HG03575 (cell line): ENCODE measurements around the gene HOXA4.

Experiments used
- ATAC-seq: cut with Tn5 transposase; IDR thresholded peaks from one replicate; pipeline ENCODE4 v1.9.1; 2021; ENCODE audit not compliant: unreplicated experiment, insufficient number of reproducible peaks, low FRiP score; ENCODE audit errors: extremely low read depth

HOXA4 gene

GRCh38 chr7:27130540-27131389 is at the start of gene HOXA4:
HOXA4 (minus strand) TSS chr7:27130757; CDS start chr7:27130733, 24 bp downstream.
- no peak for ATAC-seq

- ATAC-seq, result no peak
These were observed 49.2 kb upstream of the HOXA4 start for GRCh38 chr7:27179503-27180430.

DNA sequence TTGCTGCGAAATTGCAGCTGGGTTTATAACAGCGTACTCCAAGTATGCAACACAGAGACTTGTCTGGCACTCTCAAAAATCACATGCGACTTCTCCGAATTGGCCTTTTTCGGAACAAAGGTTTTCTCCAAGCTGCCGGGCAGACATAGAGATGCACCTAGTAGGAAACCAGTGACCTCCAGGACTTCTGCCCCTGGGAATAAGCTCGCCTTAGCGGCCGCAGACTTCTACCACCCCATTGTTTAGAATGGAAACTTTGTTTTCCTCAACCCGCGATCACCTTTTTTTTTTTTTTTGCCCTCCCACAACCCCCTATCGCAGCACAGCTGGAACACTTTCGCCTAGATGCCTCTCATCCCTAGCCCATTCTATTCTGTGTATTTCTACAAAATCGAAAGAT is 48.5 kb upstream of the HOXA4 start:
- ATAC-seq, result no peak

GRCh38 chr7:27178366-27178765 is 47.8 kb upstream of the HOXA4 start:
- ATAC-seq, result no peak

DNA sequence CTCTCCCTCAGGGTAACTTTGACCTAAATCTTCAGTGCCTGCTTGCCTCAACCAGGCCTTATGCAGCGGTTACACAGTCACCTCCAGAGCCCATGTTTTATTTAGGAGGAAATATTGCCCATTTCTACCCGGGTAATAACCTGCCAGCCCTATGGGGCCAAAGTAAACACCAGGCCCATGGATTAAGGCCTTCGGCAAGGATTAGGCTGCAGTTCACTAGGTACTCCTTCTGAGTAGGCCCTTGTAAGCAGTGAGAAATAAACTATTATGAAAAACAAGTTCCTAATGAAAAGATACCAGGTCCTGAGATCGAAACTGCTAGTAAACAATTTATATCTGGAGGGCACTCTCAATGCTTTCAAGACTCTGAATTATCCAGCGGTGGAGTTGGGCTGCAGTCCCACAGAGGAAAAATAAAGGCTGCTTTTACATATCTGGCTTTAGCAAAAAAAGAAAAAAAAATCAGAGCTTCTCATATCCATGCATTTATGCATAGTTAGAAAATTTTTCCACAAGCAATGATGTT is 47.3 kb upstream of the HOXA4 start:
- no peak for ATAC-seq

- no peak for ATAC-seq
These were observed 46.6 kb upstream of the HOXA4 start for GRCh38 chr7:27176962-27177794.

GRCh38 chr7:27176524-27176845 is 45.9 kb upstream of the HOXA4 start:
- ATAC-seq, result no peak

GRCh38 chr7:27175626-27176523 is 45.3 kb upstream of the HOXA4 start:
- ATAC-seq, result no peak

DNA sequence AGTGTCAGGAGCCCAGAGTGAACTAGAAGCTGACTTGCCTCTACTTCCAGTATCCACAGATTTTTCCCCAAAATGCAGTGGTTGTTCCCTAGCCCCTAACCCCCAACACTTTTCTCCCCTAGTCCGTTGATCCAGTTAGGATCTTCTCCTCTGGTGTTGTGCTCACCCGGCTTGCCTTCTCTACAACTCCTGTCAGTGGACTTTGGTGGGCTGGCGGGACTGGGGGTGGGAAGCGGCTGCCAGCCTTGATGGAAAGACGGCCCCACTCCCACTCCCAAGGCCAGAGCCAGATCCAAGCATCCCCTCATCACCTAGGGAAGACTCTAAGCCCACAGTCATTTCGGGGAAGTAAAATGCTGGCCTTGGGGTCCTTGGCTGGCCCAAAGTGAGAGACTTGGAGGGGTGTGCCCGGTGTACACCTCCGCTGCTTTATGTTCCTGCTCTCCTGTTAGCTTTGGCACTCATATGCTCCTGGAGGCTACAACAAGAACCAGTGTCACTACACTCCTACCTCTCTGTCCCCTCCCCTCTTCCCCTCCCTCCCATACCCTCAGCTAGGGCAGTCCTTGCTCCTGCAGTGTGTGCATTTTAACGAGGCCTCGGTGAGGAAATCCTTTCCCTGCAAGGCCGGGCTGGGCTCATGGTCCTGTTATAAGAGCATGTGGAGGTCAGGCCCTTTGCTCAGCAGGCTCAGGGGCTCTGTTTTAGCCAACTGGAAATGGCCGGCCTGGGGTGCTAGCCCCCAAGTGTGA is 44.5 kb upstream of the HOXA4 start:
- ATAC-seq, result no peak

DNA sequence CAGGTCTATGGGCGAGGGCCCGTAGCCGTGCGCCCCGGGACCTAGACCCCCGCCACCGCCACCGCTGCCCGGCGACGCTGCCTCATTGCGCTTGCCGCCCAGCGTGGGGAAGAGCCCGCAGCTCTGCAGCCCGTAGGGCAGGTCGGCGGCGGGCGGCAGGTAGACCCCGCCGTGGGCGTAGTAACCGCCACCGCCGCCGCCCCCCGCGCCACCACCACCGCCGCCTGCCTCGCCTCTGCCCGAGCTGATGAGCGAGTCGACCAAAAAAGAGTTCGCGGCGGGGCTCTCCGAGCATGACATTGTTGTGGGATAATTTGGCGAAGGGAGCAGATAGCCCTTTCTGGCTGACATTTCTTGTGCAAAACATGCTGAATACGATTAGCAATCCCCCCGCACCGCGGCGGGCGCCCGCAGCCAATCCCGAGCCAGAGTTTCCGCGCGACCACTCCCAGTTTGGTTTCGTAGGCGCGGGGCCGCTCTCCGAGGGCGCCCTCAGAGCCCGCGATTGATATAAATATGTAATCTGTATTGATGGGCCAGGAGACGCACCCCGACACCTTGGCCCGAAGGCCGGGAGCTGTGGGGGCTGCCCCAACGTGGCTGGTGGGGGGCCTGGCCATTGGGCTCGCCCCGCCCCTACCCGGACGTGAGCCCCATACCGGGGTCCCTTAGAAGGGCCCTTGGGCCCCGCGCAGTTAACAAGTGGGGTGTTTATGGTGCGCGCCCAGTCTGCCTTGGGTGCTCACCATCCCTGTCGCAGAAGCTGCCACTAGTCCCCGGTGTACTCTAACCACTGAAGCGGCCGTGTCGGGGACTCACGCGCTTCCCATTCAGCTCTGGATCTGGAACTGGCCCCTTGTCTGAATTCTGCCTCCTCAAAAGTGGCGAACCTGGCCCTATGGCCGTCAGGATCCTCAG is 43.7 kb upstream of the HOXA4 start, which contains the start of gene HOXA10:
HOXA10 (minus strand) TSS at position 365 of the 918 bp plus-strand sequence; CDS start at position 351, 14 bp downstream.
- ATAC-seq, result no peak

GRCh38 chr7:27173511-27173955 is 43.0 kb upstream of the HOXA4 start:
- no peak for ATAC-seq

DNA sequence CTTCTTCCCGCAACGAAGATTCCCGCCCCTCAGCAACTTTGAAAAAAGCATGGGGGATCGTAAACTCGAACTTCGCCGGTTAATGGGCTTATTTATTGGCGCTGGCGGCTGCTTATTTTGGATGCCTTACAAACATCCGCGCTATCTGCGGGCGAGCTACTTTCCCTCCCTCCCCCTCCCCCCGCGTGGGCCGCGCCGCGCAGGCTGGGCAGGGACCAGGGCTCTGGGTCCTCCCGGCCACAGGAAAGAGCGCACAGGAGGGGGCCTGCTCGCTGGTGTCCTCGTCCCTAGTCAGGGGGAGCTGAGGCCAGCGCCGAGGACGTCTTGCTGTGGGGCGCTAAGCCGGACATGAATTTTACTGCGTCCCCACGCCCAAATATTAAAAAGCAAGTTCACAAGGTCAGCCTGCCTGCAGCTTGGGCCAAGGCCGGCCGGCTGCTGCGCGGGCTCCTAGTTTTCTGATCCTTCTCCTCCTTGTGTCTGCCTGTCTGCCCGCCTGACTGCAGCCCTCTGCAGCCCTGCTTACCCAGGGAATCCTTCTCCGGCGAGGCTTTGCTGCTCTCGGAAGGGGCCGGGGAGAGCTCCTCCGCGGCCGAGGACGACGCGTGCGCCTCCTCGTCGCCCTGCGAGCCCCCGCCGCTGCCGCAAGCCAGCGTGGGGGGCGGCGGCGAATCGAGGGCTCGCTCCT is 42.4 kb upstream of the HOXA4 start:
- no peak for ATAC-seq

GRCh38 chr7:27172315-27172774 is 41.8 kb upstream of the HOXA4 start:
- ATAC-seq, result no peak

- ATAC-seq, result no peak
These were observed 41.2 kb upstream of the HOXA4 start for GRCh38 chr7:27171637-27172314.

GRCh38 chr7:27171325-27171636 is 40.7 kb upstream of the HOXA4 start:
- ATAC-seq, result no peak
